ENCODE measurements around the gene SAP30L. TPM values are rescaled to one million over a fixed set of nuclear protein-coding genes. Genes with fewer than 3 reads are reported as not detected.

The SAP30L gene
- 19.4 TPM for total RNA-seq

GRCh38 chr5:154445422-154446194, at the start of gene SAP30L:
Gene SAP30L, plus strand, starts transcription at chr5:154445997. Its CDS starts 608 bp downstream, at chr5:154446605.

GRCh38 chr5:154478224-154478565, 32.4 kb downstream of the SAP30L start, which contains the start of gene HAND1:
Gene HAND1, minus strand, starts transcription at chr5:154478227. Its CDS starts 219 bp downstream, at chr5:154478008.

Other genes with a start within 250 kb of the SAP30L start
- not detected for gene HAND1, start 32.2 kb downstream of the SAP30L start, total RNA-seq

Measured in diencephalon (tissue), 1 donor.